HepG2 (cell line): Measurements from ENCODE around the gene COASY. TPM values are rescaled to one million over a fixed set of nuclear protein-coding genes. Genes with fewer than 3 reads are reported as not detected.

ENCODE experiments used
- ELF4 ChIP-seq: sonication (generic); formaldehyde crosslinking; IDR thresholded peaks from 2 replicates; pipeline ENCODE4 v1.5.0; 2020; ENCODE audit warnings: missing genetic modification reagents, mild to moderate bottlenecking, moderate library complexity, borderline replicate concordance
- HNRNPLL ChIP-seq: fragments of 200-400 bp; formaldehyde crosslinking; IDR thresholded peaks from 2 replicates; pipeline ENCODE4 v1.6.1; 2017; ENCODE audit warnings: mild to moderate bottlenecking, low read depth, low read length; ENCODE audit not compliant: poor library complexity, severe bottlenecking
- NKX3-1 ChIP-seq: sonication (generic); formaldehyde crosslinking; IDR thresholded peaks from 2 replicates; pipeline ENCODE4 v1.5.0; 2020; ENCODE audit warnings: missing genetic modification reagents
- TCF7L2 ChIP-seq: IDR thresholded peaks from 2 replicates; pipeline ENCODE4 v1.6.1; 2011; ENCODE audit warnings: mild to moderate bottlenecking, low read depth, low read length, moderate library complexity
- TP53 ChIP-seq: sonication (generic); formaldehyde crosslinking; conservative IDR thresholded peaks from 2 replicates; pipeline ENCODE4 v1.4.0; 2020; ENCODE audit warnings: missing genetic modification reagents
- ZFP41 ChIP-seq: sonication (generic); formaldehyde crosslinking; IDR thresholded peaks from 2 replicates; pipeline ENCODE4 v1.4.0; 2020; ENCODE audit warnings: mild to moderate bottlenecking, missing genetic modification reagents, borderline replicate concordance
- ZKSCAN5 ChIP-seq: sonication (generic); formaldehyde crosslinking; IDR thresholded peaks from 2 replicates; pipeline ENCODE4 v1.5.1; 2020; ENCODE audit warnings: mild to moderate bottlenecking, missing genetic modification reagents
- ZNF234 ChIP-seq: sonication (generic); formaldehyde crosslinking; conservative IDR thresholded peaks from 2 replicates; pipeline ENCODE4 v1.5.1; 2020; ENCODE audit warnings: mild to moderate bottlenecking, missing genetic modification reagents
- ZNF292 ChIP-seq: sonication (generic); formaldehyde crosslinking; IDR thresholded peaks from 2 replicates; pipeline ENCODE4 v1.8.1; 2022; ENCODE audit warnings: mild to moderate bottlenecking, low read depth, missing genetic modification reagents, borderline replicate concordance
- ZNF484 ChIP-seq: sonication (generic); formaldehyde crosslinking; IDR thresholded peaks from 2 replicates; pipeline ENCODE4 v1.5.1; 2020; ENCODE audit warnings: mild to moderate bottlenecking, low read depth, missing genetic modification reagents, borderline replicate concordance
- ZNF605 ChIP-seq: sonication (generic); formaldehyde crosslinking; IDR thresholded peaks from 2 replicates; pipeline ENCODE4 v1.8.0; 2022; ENCODE audit warnings: mild to moderate bottlenecking, missing genetic modification reagents
- ZNF619 ChIP-seq: sonication (generic); formaldehyde crosslinking; IDR thresholded peaks from 2 replicates; pipeline ENCODE4 v1.4.0; 2020; ENCODE audit warnings: mild to moderate bottlenecking, missing genetic modification reagents
- ZNF724P ChIP-seq: sonication (generic); formaldehyde crosslinking; IDR thresholded peaks from 2 replicates; pipeline ENCODE4 v1.8.0; 2022; ENCODE audit warnings: missing genetic modification reagents, borderline replicate concordance
- ZNF790 ChIP-seq: sonication (generic); formaldehyde crosslinking; IDR thresholded peaks from 2 replicates; pipeline ENCODE4 v1.8.0; 2022; ENCODE audit warnings: missing genetic modification reagents, mild to moderate bottlenecking, borderline replicate concordance
- ZSCAN12 ChIP-seq: sonication (generic); formaldehyde crosslinking; IDR thresholded peaks from 2 replicates; pipeline ENCODE4 v1.9.0; 2021; ENCODE audit warnings: mild to moderate bottlenecking, missing genetic modification reagents
- polyA plus RNA-seq, 8 experiments: library from polyadenylated mRNA; depleted of rRNA in 3 of 8; stranded (reverse) in 7 of 8; unstranded in 1 of 8; fragments of >200 nt; fragmentation: Illumina TruSeq in 4 of 8; extraction: Trizol in 4 of 8; gene quantifications; 2 replicates each; pipeline versions ENCODE4 v1.2.1 to v1.2.3, GENCODE V29; 2011 to 2016; ENCODE audit warnings: low read depth in 4 of 8, missing spikeins in 1 of 8, mixed read lengths in 1 of 8; ENCODE audit not compliant: insufficient read depth in 1 of 8
- total RNA-seq, 5 experiments: library from RNA; depleted of rRNA; stranded (reverse); fragments of >200 nt; fragmentation: Illumina TruSeq; extraction: Trizol; gene quantifications; 2 replicates each; pipeline ENCODE4 v1.2.3, GENCODE V29; 2016; ENCODE audit warnings: low read depth in 1 of 5
- TF ChIP-seq, protein P1 (sequence below): sonication (generic); formaldehyde crosslinking; IDR thresholded peaks from 2 replicates; pipeline ENCODE4 v1.5.1; 2020; ENCODE audit warnings: mild to moderate bottlenecking, missing genetic modification reagents
- TF ChIP-seq, protein P2 (sequence below): sonication (generic); formaldehyde crosslinking; IDR thresholded peaks from 2 replicates; pipeline ENCODE4 v1.4.0; 2020; ENCODE audit warnings: missing genetic modification reagents
- TF ChIP-seq, protein P3 (sequence below): sonication (generic); formaldehyde crosslinking; IDR thresholded peaks from 2 replicates; pipeline ENCODE4 v1.4.0; 2020; ENCODE audit warnings: missing genetic modification reagents, borderline replicate concordance
- TF ChIP-seq, protein P4 (sequence below): sonication (generic); formaldehyde crosslinking; IDR thresholded peaks from 2 replicates; pipeline ENCODE4 v1.8.1; 2023; ENCODE audit warnings: mild to moderate bottlenecking, inconsistent platforms, moderate library complexity, missing genetic modification reagents, borderline replicate concordance

COASY gene
- total and polyA plus RNA-seq, 2 of the 13 experiments (the other 11 are each of a cell fraction or from before 2014, with no cell fraction given): 90.7 to 125 TPM

DNA sequence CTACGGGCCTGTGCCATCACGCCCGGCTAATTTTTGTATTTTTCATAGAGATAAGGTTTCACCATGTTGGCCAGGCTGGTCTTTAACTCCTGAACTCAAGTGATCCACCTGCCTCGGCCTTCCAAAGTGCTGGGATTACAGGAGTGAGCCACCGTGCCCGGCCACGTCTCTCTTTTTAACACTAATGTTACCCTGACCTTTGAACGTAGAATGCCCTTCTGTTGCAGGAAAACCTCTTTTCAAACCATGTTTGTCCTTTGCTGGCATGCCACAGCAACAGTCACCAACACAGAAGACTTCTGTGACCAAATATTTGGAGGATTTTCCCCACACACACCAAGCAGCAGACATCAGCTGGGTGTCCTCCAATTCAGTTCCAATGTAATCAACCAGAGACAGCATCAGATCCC lies 17.1 kb upstream of the COASY start (continued):
- peak; percentile 84; the same call in 1 of the 2 replicates for TF ChIP-seq ZNF292 (CRISPR knock-in tag)
- TF ChIP-seq ZNF790 (CRISPR knock-in tag): no peak
- no peak for TF ChIP-seq ZSCAN12 (CRISPR knock-in tag)
- no peak for TF ChIP-seq ZFP41 (CRISPR knock-in tag)
- no peak for TF ChIP-seq TP53 (CRISPR knock-in tag)
- TF ChIP-seq, protein P1, sequence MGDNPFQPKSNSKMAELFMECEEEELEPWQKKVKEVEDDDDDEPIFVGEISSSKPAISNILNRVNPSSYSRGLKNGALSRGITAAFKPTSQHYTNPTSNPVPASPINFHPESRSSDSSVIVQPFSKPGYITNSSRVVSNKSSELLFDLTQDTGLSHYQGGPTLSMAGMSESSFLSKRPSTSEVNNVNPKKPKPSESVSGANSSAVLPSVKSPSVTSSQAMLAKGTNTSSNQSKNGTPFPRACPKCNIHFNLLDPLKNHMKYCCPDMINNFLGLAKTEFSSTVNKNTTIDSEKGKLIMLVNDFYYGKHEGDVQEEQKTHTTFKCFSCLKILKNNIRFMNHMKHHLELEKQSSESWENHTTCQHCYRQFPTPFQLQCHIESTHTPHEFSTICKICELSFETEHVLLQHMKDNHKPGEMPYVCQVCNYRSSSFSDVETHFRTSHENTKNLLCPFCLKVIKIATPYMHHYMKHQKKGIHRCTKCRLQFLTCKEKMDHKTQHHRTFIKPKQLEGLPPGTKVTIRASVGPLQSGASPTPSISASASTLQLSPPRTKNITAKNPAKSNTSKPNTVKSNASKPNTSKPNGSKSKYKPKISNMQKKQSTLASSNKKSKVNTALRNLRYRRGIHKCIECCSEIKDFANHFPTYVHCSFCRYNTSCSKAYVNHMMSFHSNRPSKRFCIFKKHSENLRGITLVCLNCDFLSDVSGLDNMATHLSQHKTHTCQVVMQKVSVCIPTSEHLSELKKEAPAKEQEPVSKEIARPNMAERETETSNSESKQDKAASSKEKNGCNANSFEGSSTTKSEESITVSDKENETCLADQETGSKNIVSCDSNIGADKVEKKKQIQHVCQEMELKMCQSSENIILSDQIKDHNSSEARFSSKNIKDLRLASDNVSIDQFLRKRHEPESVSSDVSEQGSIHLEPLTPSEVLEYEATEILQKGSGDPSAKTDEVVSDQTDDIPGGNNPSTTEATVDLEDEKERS (CRISPR knock-in tag): no peak
- TF ChIP-seq ZNF234 (CRISPR knock-in tag): no peak
- TF ChIP-seq, protein P2, sequence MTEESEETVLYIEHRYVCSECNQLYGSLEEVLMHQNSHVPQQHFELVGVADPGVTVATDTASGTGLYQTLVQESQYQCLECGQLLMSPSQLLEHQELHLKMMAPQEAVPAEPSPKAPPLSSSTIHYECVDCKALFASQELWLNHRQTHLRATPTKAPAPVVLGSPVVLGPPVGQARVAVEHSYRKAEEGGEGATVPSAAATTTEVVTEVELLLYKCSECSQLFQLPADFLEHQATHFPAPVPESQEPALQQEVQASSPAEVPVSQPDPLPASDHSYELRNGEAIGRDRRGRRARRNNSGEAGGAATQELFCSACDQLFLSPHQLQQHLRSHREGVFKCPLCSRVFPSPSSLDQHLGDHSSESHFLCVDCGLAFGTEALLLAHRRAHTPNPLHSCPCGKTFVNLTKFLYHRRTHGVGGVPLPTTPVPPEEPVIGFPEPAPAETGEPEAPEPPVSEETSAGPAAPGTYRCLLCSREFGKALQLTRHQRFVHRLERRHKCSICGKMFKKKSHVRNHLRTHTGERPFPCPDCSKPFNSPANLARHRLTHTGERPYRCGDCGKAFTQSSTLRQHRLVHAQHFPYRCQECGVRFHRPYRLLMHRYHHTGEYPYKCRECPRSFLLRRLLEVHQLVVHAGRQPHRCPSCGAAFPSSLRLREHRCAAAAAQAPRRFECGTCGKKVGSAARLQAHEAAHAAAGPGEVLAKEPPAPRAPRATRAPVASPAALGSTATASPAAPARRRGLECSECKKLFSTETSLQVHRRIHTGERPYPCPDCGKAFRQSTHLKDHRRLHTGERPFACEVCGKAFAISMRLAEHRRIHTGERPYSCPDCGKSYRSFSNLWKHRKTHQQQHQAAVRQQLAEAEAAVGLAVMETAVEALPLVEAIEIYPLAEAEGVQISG: no peak
- TF ChIP-seq HNRNPLL: no peak
- no peak for TF ChIP-seq ELF4 (CRISPR knock-in tag)
- no peak for TF ChIP-seq ZNF484 (CRISPR knock-in tag)
- no peak for TF ChIP-seq NKX3-1 (CRISPR knock-in tag)
- no peak for TF ChIP-seq TCF7L2
- TF ChIP-seq, protein P3, sequence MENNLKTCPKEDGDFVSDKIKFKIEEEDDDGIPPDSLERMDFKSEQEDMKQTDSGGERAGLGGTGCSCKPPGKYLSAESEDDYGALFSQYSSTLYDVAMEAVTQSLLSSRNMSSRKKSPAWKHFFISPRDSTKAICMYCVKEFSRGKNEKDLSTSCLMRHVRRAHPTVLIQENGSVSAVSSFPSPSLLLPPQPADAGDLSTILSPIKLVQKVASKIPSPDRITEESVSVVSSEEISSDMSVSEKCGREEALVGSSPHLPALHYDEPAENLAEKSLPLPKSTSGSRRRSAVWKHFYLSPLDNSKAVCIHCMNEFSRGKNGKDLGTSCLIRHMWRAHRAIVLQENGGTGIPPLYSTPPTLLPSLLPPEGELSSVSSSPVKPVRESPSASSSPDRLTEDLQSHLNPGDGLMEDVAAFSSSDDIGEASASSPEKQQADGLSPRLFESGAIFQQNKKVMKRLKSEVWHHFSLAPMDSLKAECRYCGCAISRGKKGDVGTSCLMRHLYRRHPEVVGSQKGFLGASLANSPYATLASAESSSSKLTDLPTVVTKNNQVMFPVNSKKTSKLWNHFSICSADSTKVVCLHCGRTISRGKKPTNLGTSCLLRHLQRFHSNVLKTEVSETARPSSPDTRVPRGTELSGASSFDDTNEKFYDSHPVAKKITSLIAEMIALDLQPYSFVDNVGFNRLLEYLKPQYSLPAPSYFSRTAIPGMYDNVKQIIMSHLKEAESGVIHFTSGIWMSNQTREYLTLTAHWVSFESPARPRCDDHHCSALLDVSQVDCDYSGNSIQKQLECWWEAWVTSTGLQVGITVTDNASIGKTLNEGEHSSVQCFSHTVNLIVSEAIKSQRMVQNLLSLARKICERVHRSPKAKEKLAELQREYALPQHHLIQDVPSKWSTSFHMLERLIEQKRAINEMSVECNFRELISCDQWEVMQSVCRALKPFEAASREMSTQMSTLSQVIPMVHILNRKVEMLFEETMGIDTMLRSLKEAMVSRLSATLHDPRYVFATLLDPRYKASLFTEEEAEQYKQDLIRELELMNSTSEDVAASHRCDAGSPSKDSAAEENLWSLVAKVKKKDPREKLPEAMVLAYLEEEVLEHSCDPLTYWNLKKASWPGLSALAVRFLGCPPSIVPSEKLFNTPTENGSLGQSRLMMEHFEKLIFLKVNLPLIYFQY (CRISPR knock-in tag): no peak
- no peak for TF ChIP-seq ZKSCAN5 (CRISPR knock-in tag)
- no peak for TF ChIP-seq ZNF605
- TF ChIP-seq ZNF619 (CRISPR knock-in tag): no peak; the same call in 1 of the 2 replicates
- peak; percentile 42; the same call in 1 of the 2 replicates for TF ChIP-seq ZNF724P (CRISPR knock-in tag)
- TF ChIP-seq, protein P4, sequence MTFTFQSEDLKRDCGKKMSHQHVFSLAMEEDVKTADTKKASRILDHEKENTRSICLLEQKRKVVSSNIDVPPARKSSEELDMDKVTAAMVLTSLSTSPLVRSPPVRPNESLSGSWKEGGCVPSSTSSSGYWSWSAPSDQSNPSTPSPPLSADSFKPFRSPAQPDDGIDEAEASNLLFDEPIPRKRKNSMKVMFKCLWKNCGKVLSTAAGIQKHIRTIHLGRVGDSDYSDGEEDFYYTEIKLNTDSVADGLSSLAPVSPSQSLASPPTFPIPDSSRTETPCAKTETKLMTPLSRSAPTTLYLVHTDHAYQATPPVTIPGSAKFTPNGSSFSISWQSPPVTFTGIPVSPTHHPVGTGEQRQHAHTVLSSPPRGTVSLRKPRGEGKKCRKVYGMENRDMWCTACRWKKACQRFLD: no peak
